Epidermal melanocyte (primary cell): ENCODE results near the gene RPL36.
"Not testable (repeated sequence)": the region's sequence is repeated elsewhere in the genome, so short reads cannot be mapped to it uniquely, and the experiment has no call there.

Experiments
- DNase-seq: peaks from one replicate; pipeline ENCODE4 v3.0.0; 2011; ENCODE audit warnings: low spot score; ENCODE audit not compliant: insufficient read length

RPL36 gene

DNA sequence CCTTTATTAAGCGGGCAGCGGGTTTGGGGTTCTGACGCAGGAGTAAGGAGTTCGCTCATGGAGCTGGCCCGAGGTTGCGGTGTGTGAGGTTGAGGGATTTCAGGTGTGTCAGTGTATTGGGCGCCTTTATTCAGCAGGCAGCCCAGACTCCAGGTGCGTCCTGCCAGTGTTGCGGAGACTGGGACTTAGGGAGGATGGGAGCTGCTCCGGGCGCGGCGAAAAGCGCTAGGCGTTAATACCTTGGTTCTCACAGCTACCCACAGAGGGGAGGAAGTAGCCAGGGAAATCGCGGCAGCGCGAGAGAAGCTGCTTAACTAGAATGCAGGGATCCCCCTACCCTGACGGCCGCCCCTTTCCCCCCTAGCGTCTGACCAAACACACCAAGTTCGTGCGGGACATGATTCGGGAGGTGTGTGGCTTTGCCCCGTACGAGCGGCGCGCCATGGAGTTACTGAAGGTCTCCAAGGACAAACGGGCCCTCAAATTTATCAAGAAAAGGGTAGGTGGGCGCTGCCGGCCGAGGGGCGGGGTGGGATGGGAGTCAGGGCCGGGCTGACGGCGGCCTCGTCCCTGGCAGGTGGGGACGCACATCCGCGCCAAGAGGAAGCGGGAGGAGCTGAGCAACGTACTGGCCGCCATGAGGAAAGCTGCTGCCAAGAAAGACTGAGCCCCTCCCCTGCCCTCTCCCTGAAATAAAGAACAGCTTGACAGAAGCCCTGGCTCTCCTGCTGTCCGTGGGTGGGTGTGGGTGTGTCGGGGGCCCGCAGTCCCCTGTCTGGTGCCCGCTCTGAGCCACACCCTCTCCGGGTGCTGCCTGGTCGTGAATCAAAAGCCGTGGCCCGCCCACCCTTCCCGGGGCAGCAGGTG lies 1.1 kb downstream of the RPL36 start:
- DNase-seq, result no peak

DNA sequence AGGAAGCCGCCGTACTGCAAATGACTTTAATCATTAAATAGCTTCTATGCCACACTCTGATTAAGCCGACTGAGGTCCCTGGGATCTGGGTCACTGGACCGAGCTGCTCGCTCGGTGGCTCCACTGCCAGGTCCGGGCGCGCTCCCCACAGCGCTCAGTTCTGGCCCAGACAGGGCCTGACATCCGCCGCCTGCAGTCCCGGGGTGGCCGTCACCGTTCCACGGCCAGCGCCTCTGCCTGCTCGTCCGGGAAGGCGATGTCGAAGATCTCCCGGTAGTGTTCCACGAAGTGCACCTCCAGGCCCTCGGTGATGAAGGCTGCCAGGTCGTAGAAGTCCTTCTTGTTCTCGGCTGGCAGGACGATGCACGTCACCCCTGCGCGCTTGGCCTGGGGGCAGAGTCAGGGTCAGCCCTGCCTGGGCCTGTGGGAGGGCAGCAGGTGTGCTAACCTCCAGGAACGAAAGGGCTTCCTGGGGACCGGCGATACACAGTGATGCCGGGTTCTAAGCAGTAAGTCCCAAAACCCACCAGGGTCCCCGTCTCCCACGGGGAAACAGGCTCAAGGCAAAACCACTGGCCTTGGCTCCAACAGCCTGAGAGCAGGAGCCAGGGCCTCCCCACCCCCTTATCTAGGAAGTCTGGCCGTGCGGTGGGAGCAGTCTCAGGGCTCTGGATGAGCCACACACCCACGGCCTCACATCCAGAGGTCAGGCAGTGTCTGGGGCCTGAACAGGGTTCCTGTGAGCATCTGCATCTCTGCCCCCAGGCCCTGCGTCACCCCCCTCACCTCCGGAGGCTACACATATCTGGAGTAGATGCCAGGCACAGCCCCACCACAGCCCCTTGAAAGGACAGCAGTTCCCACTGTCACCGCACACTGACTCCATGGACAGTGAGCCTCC lies 2.0 kb downstream of the RPL36 start:
- no peak for DNase-seq

DNA sequence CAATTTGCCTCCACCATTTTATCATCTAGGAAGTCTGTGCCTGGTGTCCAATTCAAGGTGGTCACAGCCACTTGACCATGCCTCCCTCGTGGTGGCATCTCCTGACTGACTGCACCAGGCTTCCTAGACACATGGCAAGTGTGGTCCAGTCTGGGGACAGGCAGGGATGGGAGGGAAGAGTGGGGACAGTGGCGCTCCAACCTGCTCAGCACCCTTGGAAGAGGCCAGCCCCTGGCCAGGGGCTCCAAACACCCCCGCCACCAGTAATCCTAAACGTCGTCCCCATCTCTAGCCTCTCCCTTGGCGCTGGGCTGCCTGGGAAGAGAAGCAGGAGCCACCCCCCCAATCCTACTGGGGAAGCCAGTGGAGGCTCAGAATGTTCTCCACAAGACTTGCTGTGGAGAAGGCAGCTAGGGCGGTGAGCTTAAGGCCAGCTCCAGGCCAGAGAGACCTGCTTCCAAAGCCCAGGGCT lies 2.7 kb downstream of the RPL36 start:
- no peak for DNase-seq

DNA sequence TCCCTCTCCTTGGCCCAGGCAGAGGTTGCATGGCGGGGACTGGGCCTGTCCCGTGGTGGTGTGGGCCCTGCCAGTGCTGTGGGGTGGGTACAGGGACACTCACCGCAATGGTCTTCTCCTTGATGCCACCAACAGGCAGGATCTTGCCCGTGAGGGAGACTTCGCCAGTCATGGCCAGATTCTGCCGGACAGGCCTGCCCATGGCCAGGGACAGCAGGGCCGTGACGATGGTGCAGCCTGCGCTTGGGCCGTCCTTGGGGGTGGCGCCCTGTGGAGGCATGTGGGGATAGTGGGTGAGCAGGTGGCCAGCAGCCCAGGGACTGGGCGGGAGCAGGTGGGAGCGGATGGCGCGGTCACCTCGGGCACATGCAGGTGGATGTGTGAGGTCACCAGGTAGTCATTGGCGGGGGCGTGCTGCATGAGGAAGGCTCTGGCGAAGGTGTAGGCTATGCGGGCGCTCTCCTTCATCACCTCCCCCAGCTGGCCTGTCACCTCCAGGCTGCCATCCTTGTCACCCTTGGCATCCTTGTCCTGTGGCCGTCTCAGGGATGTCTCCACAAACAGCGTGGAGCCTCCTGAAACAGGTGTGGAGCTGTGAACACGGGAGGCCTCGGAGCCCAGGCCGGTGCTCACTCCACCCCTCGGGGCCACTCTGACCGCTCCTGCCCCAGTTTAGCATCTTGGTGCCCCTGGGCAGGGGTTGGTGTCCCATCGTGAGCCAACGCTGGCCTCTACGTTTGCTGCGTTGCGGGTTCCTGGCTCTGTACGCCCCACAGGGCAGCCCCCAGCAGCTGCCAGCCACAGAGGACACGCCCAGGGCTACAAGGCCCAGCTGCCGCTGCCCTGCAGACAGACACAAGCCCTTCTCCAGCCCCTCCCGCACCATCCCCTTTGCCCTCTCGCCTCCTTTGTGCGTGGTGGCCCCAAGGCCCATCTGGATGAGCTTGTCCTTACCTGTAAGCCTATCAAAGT lies 3.4 kb downstream of the RPL36 start:
- no peak for DNase-seq

DNA sequence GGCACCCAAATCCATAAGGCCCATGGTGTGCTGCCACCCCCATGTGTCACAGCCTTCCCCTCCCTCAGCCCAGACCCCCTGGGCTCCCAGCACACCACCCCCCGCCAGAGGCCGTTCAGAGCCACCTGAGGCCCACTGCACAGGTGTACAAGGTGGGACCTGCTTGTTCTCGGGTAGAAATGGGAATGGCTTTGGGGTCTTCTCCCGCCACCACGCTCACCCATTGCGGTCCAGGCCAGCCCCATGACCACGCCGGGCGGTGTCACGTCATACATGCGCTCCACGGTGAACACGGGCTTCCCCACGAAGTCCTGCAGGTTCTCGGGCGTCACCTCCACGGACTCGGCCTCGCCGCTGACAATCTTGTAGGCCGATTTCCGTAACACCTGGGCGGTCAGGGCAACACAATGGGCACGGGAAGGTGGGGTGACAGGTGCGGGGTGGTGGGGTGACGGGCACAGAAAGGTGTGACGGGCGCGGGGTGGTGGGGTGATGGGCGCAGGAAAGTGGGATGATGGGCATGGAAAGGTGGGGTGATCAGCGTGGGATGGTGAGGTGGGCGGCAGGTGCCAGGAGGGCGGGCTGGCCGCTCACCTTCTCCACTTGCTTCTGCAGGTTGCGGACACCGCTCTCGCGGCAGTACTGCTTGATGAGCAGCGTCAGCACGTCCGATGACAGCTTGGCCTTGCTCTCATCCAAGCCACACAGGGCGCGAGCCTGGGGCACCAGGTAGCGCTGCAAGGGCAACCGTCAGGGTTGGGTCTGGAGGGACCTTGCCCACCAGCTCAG lies 4.3 kb downstream of the RPL36 start:
- DNase-seq, result no peak

DNA sequence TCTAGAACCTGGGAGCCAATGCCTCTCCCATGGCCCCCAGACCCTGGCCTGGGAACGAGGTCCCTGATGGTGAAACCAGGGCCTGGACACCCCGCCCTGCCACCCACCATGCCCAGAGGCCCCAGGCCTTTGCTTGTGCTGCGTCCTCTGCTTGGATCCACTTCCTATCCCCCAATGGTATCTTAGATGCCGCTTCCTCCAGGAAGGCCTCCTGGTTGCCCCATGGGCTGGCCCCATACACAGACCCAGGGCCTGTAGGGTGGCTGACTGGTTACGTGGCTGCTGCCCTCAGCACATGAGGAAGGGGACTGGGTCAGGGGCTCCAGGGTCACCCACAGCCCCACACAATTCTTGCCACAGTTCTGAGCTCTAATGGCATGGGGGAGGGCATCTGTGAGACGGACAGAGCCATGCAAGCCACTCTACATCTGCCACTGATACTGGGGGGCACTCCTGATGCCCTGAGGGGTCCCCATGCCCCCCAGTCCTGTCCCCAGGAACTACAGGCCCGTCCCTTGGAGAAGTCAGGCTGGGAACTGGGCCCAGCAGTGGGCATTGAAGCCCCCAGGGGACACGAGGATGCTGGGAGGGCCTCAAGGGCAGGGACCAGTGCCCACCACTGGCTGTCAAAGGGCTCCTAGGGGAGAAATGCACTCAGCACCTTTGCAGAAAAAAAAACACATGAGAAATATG lies 5.0 kb downstream of the RPL36 start:
- DNase-seq, result no peak

DNA sequence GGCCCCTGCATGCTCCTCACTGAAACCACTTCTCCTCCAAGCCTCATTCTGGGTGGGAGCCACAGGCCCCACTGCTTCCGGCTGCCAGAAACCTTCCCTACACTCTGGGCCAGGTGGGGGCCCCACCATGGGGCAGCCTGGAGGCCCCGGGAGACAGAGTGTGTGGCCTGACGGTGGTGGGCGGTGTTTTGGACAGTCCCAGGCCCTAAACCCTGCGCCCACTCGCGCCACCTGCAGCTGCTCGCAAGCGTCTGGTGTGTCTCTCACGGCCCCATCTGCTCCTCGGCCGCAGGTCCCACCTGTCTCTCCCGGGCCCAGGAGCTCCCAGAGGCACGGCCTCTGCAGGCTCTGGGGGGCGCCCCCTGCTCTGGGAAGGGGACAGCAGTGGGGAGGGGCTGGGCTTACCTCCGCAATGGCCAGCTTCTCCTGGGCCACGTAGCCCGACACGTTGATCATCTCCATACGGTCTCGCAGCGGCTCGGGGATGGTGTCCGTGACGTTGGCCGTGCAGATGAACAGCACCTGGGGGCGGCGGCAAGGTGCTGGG lies 5.6 kb downstream of the RPL36 start:
- no peak for DNase-seq

DNA sequence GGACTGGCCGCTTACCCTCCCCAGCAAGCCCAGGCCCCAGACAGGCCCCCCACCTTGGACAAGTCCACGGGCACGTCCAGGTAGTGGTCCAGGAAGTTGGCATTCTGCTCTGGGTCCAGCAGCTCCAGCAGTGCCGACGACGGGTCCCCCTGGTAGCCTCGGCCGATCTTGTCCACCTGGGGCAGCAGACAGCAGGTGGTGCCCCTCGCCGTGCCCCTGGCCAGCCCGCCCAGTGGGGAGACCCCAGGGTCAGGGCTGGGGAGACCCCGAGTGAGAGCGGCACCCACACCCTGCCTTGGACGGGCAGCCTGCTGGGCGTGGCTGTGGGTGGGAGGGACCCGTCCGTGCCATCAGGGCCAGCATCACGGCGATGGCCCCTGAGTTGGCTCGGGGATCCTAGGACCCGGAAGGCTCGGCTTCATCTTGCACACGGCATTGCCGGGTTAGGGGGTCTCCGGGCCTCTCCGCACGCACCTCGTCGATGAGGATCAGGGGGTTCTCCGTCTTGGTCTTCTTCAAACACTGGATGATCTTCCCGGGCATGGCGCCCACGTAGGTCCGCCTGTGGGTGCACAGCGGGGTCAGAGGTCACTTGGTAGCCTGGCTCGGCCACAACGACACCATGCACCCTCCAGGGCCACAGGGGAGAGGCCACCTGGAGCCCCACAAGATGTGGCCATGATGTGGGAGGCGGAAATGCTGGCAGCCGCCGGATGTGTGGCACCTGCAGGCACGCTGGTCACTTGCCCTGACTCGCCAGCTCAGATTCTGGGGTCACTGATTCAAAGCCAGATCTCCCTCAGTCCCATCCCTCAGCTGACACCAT lies 6.3 kb downstream of the RPL36 start:
- DNase-seq, result no peak

DNA sequence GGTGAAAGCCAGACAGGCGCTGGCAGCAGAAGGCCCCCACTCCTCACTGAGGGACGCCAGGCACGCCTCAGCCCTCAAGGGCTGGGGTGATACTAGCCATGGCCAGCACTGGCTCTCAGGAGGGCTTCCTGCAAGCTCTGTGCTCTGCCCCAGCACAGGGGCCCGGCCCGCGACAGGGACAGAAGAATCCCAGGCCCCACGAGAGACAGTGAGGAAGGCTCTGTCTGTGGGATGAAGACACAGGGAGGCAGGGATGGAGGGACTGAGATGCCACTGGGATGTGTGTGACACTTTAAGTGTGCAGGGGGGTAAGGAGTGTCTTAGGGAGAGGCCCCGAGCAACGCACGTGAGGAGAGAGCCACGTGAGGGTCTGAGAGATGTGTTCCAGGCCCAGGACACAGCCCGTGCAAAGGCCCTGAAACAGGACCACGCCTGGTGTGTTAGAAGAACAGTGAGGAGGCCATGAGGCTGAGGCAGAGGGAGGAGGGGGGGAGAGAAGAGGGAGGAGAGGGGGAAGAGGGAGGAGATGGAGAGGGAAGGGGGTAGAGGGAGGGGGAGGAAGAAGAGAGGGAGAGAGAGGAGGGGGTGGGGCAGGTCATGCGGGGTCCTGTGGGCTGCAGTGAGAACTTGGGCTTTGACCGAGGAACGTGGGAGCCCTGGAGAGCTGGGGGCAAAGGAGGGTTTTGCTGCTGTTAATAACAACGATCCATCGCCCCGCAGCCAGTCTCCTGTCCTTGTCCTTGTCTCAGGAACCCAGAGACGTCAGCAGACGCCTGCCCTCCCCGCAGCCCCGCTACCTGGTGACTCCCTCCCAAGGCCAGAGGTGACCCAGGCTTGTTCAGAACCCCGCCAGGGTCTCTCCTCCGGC lies 7.2 kb downstream of the RPL36 start:
- no peak for DNase-seq

DNA sequence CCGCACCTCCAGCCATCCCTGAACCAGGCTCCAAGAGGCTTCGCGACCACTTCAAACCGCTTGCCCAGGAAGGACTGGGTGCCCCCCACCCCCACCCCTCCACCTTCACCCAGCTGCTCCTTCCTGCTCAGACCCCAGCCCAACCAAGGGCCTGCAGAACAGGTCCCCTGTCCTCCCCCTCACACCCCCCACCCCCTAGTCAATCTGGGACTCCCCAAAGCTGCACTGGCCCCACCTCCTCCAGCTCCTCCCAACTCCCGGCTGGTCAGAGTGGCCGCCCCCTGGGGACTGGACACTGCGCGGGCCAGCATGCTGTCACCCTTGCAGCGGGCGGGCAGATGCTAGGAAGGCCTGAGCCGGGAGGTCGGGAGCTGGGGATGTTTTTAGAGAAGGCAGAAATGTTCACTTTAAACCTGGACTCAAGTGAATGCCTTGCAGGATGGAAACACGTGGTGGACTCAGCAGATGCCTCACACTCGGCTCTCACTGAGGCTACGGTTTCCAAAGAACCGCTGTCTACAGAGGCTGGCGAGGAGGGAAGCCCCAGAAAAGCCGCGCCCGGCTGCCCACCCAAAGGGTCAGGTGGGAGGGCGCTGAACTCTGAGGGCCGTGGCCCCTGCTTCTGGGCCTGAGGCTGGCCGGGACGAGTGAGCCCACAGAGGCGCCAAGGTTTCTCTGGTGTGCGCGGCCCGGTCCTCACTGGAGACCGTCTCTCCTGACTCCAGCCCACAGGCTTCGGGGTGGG lies 8.0 kb downstream of the RPL36 start:
- peak; percentile 4 for DNase-seq

DNA sequence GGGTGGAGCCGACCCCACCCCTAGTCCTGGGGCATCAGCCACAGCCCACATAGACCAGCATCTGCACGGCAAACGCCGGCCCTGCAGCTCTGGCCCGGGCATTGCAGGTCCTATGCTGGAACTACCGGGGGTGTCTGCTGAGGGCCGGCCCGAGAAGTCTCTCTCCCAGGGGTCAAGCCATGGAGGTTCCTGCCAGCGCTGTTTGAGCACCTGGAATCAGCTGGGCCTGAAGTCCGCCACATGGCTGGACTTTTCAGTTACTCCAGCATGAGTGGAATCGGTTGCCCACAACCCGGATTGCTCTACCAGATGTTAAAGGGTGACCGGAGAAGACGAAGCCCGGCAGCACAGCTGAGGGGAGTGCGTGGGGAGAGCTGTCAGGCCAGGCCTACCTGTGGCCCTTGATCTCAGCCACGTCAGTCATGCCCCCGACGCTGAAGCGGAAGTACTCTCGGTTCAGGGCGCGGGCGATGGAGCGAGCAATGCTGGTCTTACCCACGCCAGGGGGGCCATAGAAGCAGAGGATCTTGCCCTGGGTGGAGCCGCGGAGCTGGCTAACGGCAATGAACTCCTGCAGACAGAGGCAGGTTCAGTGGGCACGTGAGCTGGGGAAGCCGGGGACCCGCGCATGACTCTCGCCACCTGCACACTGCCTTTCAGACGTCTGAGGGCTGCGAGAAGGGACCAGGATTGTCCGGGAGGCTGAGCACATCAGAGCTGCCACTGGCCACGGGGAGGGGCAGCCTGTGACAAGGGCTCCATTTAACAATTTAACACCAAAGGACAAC lies 8.7 kb downstream of the RPL36 start:
- DNase-seq, result no peak

DNA sequence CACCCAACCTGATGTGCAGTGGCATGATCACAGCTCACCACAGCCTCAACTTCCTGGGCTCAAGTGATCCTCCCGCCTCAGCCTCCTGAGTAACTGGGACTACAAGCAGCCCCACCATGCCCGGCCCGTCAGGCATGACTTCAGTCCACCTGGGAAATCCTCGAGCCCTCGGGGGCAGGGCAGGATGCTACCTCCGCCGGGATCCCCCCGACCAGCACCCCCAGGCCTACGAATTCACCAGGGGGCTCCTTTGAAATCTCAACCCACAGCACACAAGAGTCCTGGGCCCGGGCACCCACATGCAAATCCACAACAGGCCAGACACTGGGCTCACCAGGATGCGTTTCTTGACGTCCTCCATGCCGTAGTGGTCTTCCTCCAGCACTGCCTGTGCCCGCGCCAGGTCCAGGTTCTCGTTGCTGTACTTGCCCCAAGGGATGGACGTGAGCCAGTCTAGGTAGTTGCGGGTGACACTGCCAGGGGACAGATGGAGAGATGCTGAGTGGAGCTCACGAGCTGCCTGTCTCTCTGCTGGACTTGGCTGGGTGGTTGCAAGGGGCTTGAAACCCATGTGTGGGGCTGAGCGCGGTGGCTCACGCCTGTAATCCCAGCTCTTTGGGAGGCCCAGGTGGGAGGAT lies 10.5 kb downstream of the RPL36 start:
- no peak for DNase-seq

DNA sequence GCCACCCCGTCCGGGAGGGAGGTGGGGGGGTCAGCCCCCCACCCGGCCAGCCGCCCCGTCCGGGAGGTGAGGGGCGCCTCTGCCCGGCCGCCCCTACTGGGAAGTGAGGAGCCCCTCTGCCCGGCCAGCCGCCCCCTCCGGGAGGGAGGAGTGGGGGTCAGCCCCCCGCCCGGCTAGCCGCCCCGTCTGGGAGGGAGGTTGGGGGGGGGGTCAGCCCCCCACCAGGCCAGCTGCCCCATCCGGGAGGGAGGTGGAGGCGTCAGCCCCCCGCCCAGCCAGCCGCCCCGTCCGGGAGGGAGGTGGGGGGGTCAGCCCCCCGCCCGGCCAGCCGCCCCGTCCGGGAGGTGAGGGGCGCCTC lies 11.9 kb downstream of the RPL36 start:
- DNase-seq, result not testable (repeated sequence)

DNA sequence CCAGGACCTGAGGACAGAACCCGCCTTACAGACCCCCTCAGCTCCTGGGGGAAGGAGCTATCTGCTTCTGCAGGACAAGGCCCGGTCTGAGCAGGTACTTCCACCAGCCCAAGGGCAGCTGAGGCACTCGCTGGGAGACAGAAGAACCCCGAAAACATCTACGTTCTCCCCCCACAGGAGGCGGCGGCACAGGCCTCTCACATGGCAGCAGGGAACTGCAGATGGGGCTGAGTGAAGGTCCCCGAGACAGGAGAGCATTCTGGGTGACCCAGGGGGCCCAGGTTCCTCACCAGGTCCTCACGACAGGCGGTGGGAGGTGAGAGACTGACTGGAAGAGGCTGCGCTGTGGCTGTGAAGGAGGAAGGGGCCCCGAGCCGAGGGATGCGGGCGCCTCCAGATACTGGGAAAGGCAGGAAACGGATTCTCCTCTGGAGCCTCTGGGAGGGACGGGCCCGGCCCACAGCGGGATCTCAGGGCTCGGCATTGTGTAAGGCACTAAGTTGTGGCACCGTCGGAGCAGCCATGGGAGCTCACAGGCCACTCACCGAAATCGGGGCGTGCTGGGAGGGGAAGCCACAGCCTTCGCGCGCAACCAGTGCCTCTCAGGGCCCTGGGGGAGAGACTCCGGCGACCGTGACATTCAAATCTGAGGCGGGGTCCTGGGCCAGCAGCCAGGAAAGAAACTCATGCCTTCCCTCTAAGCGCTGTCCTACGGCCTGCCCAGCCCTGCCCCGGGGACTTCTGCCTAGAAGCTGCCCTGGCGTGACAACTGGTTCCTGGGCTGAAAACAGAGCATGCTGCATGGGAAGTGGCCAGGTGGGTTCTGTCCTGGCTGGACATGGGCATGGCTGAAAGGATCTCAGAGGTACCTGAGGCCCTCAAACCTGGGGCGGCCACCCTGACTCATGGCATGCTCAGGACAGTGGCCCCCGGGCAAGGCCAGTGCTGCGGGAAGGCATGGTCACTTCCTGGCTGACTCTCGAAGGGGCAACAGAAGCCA lies 14.0 kb downstream of the RPL36 start:
- peak; percentile 7 for DNase-seq
